ENCODE results near the gene CBY2. TPM values are rescaled to one million over a fixed set of nuclear protein-coding genes. Genes with fewer than 3 reads are reported as not detected.

Gene CBY2
- total and polyA plus RNA-seq, 2 donors (not counting 1 experiment from before 2014, with no cell fraction given), result not detected

DNA sequence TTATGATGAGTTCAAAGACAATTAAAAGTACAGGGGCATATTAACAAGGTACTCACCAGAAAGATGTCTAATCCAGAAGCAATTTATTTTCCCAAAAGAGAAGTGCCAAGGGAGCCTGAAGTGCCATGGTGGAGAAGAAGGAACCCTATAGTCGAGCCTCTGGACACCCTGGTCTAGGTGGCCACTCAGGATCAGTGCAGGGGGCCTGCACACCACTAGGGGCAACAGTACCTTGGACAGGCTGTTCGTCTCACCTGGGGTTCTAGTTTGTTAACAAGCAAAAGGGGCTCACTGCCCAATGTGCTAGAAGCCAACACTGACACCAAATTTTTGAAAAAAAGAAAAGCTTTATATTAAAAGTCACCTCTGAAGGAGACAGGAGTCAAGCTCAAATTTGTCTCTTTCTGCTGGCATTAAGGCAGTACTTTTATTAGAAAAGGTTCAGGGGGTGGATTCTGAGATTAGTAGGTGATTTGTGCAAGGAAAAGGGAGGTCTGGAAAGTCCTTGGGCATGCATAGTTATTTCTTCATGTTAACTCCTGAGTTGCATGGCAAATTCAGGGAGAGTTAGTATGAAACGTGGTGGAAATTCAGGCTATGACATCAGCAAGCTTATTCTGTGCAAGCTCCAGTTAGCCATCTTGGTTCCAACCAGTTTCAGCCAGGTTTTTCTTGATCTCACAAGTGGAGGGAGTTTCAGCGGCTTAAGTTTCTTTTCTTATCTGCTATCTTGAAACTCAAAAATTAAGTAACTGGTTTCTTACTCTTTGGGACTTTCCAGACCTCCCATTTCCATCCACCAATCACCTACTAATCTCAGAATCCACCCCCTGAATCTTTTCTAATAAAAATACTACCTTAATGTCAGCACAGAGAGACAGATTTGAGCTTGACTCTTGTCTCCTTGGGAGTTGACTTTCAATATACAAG is 884 bp upstream of the CBY2 start:
- ATAC-seq (ENCODE audit: low read depth), result no peak

More for the DNA sequence above, 884 bp upstream of the CBY2 start:
- no peak overlapping the region for H2AFZ ChIP-seq (ENCODE audit: insufficient read depth, low read depth, low read length, poor library complexity, severe bottlenecking)
- H3K9me3 ChIP-seq (ENCODE audit: control extremely low read depth in 1 of 3, control insufficient read depth in 2 of 3, insufficient read depth in 1 of 3, low read length in 2 of 3), result no peaks in the 10 kb centered on the region
- H3K4me1 ChIP-seq (ENCODE audit: control insufficient read depth in 2 of 2, insufficient read depth in 2 of 2, low read length in 2 of 2), result no peaks in the 10 kb centered on the region
- H3K4me3 ChIP-seq (ENCODE audit: control extremely low read depth in 1 of 5, extremely low read depth in 1 of 5, insufficient read depth in 1 of 5, low read depth in 2 of 5, low read length in 4 of 5), result no peak overlapping the region
- H3K36me3 ChIP-seq (replicated peaks in 1 of 2; ENCODE audit: control extremely low read depth in 1 of 2, control insufficient read depth in 1 of 2, extremely low read depth in 1 of 2, insufficient read depth in 2 of 2, low read length in 1 of 2), result no peaks in the 10 kb centered on the region
- no peak overlapping the region for H3K27ac Mint-ChIP-seq
- H3K27me3 ChIP-seq (replicated peaks in 1 of 4; ENCODE audit: control extremely low read depth in 1 of 4, control insufficient read depth in 3 of 4, insufficient read depth in 4 of 4, low read length in 3 of 4), result no peaks in the 10 kb centered on the region
- H3K27ac ChIP-seq (ENCODE audit: low read length in 2 of 2), result no peak overlapping the region
- CTCF ChIA-PET, result interaction anchor here (0.7 kb wide), 1 partner anchor 9 kb away, joined by 3 read pairs; no protein-coding TSS in a partner anchor
- H3K9me3 Mint-ChIP-seq (ENCODE audit: insufficient read depth), result no peaks in the 10 kb centered on the region
- 77% methylated on average over 3 of the region's 4 CpGs for WGBS (ENCODE audit: insufficient coverage)
- no peak overlapping the region for H3K9ac ChIP-seq (ENCODE audit: low read length)
- H3K27me3 Mint-ChIP-seq, result peaks cover 6% of the 10 kb centered on the region
- no peak overlapping the region for H3K4me2 ChIP-seq (replicated peaks; ENCODE audit: low read depth, low read length, poor library complexity, severe bottlenecking)
- TF ChIP-seq CTCF (IDR thresholded peaks at IDR 0.05) (no peak), EZH2 (IDR thresholded peaks at IDR 0.05; ENCODE audit: borderline replicate concordance, insufficient read depth, low read depth, low read length, poor library complexity, severe bottlenecking) (no peak)
- no peaks in the 10 kb centered on the region for H3K79me2 ChIP-seq (ENCODE audit: control insufficient read depth, insufficient read depth, low read length)
- no peaks in the 10 kb centered on the region for H4K20me1 ChIP-seq (ENCODE audit: control insufficient read depth, insufficient read depth, low read length, poor library complexity, severe bottlenecking)
- intact Hi-C loops (cut with micrococcal nuclease), result no loop called here
- no peaks in the 10 kb centered on the region for H3K4me1 Mint-ChIP-seq
- no peak for DNase-seq
- POLR2A ChIA-PET, result no interaction called here
- H3K4me3 Mint-ChIP-seq, result no peak overlapping the region

Measured in B cell (primary cell).